Fibroblast of villous mesenchyme (primary cell): Measurements from ENCODE around the gene PRL. TPM values are rescaled to one million over a fixed set of nuclear protein-coding genes. Genes with fewer than 3 reads are reported as not detected.

Experiments used
- DNase-seq: peaks from one replicate; pipeline ENCODE4 v3.0.0-alpha.2; 2010; ENCODE audit warnings: low read depth
- H3K4me3 ChIP-seq: 2 replicates; pipeline ENCODE4 v1.5.1; 2011; ENCODE audit warnings: low read depth, mild to moderate bottlenecking, low read length
- CTCF ChIP-seq: IDR thresholded peaks from 2 replicates; pipeline ENCODE4 v1.5.1; 2012; ENCODE audit warnings: low read depth, mild to moderate bottlenecking, low read length; ENCODE audit not compliant: insufficient read depth
- total RNA-seq: library from RNA; depleted of rRNA; stranded (reverse); fragments of >200 nt; gene quantifications from 2 replicates; pipeline ENCODE4 v1.2.3, GENCODE V29; 2012

PRL gene
- total RNA-seq, 1 donor = not detected

- no peak for TF ChIP-seq CTCF
- no peak overlapping the region for H3K4me3 ChIP-seq
- DNase-seq = peak; percentile 67
These were observed 23.9 kb upstream of the PRL start for GRCh38 chr6:22320750-22321149.

- TF ChIP-seq CTCF = no peak
- no peak overlapping the region for H3K4me3 ChIP-seq
- no peak for DNase-seq
These were observed 21.6 kb upstream of the PRL start for GRCh38 chr6:22318404-22318803.

- no peak overlapping the region for H3K4me3 ChIP-seq
- no peak for DNase-seq
- TF ChIP-seq CTCF = no peak
These were observed 17.0 kb upstream of the PRL start for GRCh38 chr6:22313796-22314195.

- no peak for TF ChIP-seq CTCF
These were observed 12.1 kb upstream of the PRL start for GRCh38 chr6:22308939-22309338.

GRCh38 chr6:22306741-22307466, 10.1 kb upstream of the PRL start:
- TF ChIP-seq CTCF = no peak
- no peak for DNase-seq
- no peak overlapping the region for H3K4me3 ChIP-seq

More at GRCh38 chr6:22308939-22309338, 12.1 kb upstream of the PRL start:
- no peak overlapping the region for H3K4me3 ChIP-seq
- no peak for DNase-seq

- no peak overlapping the region for H3K4me3 ChIP-seq
- TF ChIP-seq CTCF = no peak
- peak; percentile 39 for DNase-seq
These were observed 6.0 kb upstream of the PRL start for GRCh38 chr6:22302838-22303237.
